ENCODE data around the gene ANKS1B. TPM values are rescaled to one million over a fixed set of nuclear protein-coding genes. Genes with fewer than 3 reads are reported as not detected.
A peak's percentile ranks its signal among the peaks of the same experiment; 100 is the strongest.

Gene ANKS1B
- total RNA-seq, 1 donor from 2014 or later: 8.2 TPM

GRCh38 chr12:99390707-99391106 is 594.0 kb downstream of the ANKS1B start:
- Histone ChIP-seq H3K36me3 (no peaks in the 10 kb centered on the region), H3K9me3 (no peaks in the 10 kb centered on the region), H3K27me3 (no peaks in the 10 kb centered on the region), H3K4me3 (no peak overlapping the region), H3K4me1 (peaks cover 0 to 10% of the 10 kb centered on the region in 2 donors), H3K27ac (no peak overlapping the region)
- intact Hi-C loops (cut with DNase I): no loop called here
- TF ChIP-seq CTCF (IDR thresholded peaks at IDR 0.05): peak in 2 of 3 experiments; percentile 12 to 25
- no peak for DNase-seq (ENCODE audit: low spot score in 2 of 2)

GRCh38 chr12:99389751-99390150 is 595.0 kb downstream of the ANKS1B start:
- H3K27me3 ChIP-seq: no peaks in the 10 kb centered on the region
- no peak for TF ChIP-seq CTCF (IDR thresholded peaks at IDR 0.05)
- H3K9me3 ChIP-seq: no peaks in the 10 kb centered on the region
- no peaks in the 10 kb centered on the region for H3K36me3 ChIP-seq
- peaks cover 0 to 10% of the 10 kb centered on the region in 2 donors for H3K4me1 ChIP-seq
- H3K4me3 ChIP-seq: no peak overlapping the region
- intact Hi-C loops (cut with DNase I): loop anchor here (5.0 kb wide), 1 partner anchor 378 kb away; no protein-coding TSS in a partner anchor
- no peak for DNase-seq (ENCODE audit: low spot score in 2 of 2)
- H3K27ac ChIP-seq: no peak overlapping the region

- DNase-seq (ENCODE audit: low spot score in 2 of 2): no peak
- Histone ChIP-seq H3K9me3 (no peaks in the 10 kb centered on the region), H3K4me3 (no peak overlapping the region), H3K27me3 (no peaks in the 10 kb centered on the region), H3K27ac (no peak overlapping the region), H3K4me1 (peaks cover 0 to 10% of the 10 kb centered on the region in 2 donors), H3K36me3 (no peaks in the 10 kb centered on the region)
- intact Hi-C loops (cut with DNase I): loop anchor here (5.0 kb wide), 1 partner anchor 379 kb away; no protein-coding TSS in a partner anchor
- no peak for TF ChIP-seq CTCF (IDR thresholded peaks at IDR 0.05)
Observed at GRCh38 chr12:99388671-99389195, 596.0 kb downstream of the ANKS1B start.

GRCh38 chr12:99387661-99388060 is 597.1 kb downstream of the ANKS1B start:
- Histone ChIP-seq H3K27ac (peak overlapping the region; percentile 58 to 72), H3K27me3 (no peaks in the 10 kb centered on the region), H3K4me3 (no peak overlapping the region), H3K9me3 (no peaks in the 10 kb centered on the region), H3K4me1 (peaks cover 0 to 10% of the 10 kb centered on the region in 2 donors), H3K36me3 (no peaks in the 10 kb centered on the region)
- no peak for TF ChIP-seq CTCF (IDR thresholded peaks at IDR 0.05)
- intact Hi-C loops (cut with DNase I): loop anchor here (5.0 kb wide), 1 partner anchor 380 kb away; no protein-coding TSS in a partner anchor
- DNase-seq (ENCODE audit: low spot score in 2 of 2): no peak

- intact Hi-C loops (cut with DNase I): loop anchor here (5.0 kb wide), 1 partner anchor 380 kb away; no protein-coding TSS in a partner anchor
- peak overlapping the region; percentile 58 to 72 for H3K27ac ChIP-seq
- peak in 2 of 3 experiments; percentile 6 to 24 for TF ChIP-seq CTCF (IDR thresholded peaks at IDR 0.05)
- no peak for DNase-seq (ENCODE audit: low spot score in 2 of 2)
- peaks cover 0 to 7% of the 10 kb centered on the region in 2 donors for H3K4me1 ChIP-seq
- no peak overlapping the region for H3K4me3 ChIP-seq
- no peaks in the 10 kb centered on the region for H3K27me3 ChIP-seq
- no peaks in the 10 kb centered on the region for H3K36me3 ChIP-seq
- H3K9me3 ChIP-seq: no peaks in the 10 kb centered on the region
Observed at GRCh38 chr12:99386907-99387306, 597.8 kb downstream of the ANKS1B start.
